ENCODE data around the gene MACROD2. TPM values are rescaled to one million over a fixed set of nuclear protein-coding genes. Genes with fewer than 3 reads are reported as not detected.

MACROD2 gene
- total and polyA plus RNA-seq, 4 donors, result 0.66 to 10.5 (median 3.3) TPM

DNA sequence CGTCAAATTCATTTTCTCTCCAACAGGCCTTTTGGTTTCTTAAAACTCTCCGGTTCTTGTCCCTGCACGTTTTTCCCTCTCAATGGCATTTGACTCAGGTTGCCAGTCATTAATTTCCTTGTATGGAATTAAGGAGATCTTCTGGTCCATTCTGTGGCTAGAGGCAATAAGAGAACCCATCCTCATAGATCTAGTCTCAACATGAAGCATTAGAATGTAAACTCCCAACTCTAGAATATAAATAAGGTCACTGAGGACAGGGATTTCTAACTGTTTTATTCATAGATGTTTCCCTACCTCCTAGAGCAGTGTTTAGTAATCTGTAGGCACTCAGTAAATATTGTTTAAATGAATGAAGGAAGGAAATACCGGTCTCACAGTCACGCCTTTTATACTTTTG, 527.3 kb downstream of the MACROD2 start:
- H3K9me3 ChIP-seq (ENCODE audit: control insufficient read depth in 4 of 4, low read length in 3 of 4), result no peaks in the 10 kb centered on the region
- no peaks in the 10 kb centered on the region for H3K36me3 ChIP-seq (ENCODE audit: control insufficient read depth in 4 of 4, insufficient read depth in 3 of 4, low read depth in 1 of 4, low read length in 3 of 4)
- H3K27ac ChIP-seq (ENCODE audit: low read depth in 1 of 2, low read length in 2 of 2), result no peak overlapping the region
- TF ChIP-seq SP1 (IDR thresholded peaks at IDR 0.05) (no peak), YY1 (IDR thresholded peaks at IDR 0.05) (no peak), HNF4G (IDR thresholded peaks at IDR 0.05) (no peak), FOXA2 (IDR thresholded peaks at IDR 0.05) (no peak), MAX (IDR thresholded peaks at IDR 0.05) (no peak), EGR1 (IDR thresholded peaks at IDR 0.05; ENCODE audit: low read depth in 2 of 2) (no peak), NR2F2 (IDR thresholded peaks at IDR 0.05) (no peak), HNF4A (conservative IDR thresholded peaks at IDR 0.05) (no peak), RXRA (IDR thresholded peaks at IDR 0.05) (no peak), GABPA (IDR thresholded peaks at IDR 0.05 in 1 of 2, conservative IDR thresholded peaks at IDR 0.05 in 1 of 2) (no peak), JUND (IDR thresholded peaks at IDR 0.05) (no peak), FOXA1 (IDR thresholded peaks at IDR 0.05) (no peak), TAF1 (conservative IDR thresholded peaks at IDR 0.05) (no peak)
- TF ChIP-seq, protein P1, sequence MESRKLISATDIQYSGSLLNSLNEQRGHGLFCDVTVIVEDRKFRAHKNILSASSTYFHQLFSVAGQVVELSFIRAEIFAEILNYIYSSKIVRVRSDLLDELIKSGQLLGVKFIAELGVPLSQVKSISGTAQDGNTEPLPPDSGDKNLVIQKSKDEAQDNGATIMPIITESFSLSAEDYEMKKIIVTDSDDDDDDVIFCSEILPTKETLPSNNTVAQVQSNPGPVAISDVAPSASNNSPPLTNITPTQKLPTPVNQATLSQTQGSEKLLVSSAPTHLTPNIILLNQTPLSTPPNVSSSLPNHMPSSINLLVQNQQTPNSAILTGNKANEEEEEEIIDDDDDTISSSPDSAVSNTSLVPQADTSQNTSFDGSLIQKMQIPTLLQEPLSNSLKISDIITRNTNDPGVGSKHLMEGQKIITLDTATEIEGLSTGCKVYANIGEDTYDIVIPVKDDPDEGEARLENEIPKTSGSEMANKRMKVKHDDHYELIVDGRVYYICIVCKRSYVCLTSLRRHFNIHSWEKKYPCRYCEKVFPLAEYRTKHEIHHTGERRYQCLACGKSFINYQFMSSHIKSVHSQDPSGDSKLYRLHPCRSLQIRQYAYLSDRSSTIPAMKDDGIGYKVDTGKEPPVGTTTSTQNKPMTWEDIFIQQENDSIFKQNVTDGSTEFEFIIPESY (IDR thresholded peaks at IDR 0.05), result no peak
- TF ChIP-seq, protein P2, sequence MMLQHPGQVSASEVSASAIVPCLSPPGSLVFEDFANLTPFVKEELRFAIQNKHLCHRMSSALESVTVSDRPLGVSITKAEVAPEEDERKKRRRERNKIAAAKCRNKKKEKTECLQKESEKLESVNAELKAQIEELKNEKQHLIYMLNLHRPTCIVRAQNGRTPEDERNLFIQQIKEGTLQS (IDR thresholded peaks at IDR 0.05), result no peak
- TF ChIP-seq, protein P3, sequence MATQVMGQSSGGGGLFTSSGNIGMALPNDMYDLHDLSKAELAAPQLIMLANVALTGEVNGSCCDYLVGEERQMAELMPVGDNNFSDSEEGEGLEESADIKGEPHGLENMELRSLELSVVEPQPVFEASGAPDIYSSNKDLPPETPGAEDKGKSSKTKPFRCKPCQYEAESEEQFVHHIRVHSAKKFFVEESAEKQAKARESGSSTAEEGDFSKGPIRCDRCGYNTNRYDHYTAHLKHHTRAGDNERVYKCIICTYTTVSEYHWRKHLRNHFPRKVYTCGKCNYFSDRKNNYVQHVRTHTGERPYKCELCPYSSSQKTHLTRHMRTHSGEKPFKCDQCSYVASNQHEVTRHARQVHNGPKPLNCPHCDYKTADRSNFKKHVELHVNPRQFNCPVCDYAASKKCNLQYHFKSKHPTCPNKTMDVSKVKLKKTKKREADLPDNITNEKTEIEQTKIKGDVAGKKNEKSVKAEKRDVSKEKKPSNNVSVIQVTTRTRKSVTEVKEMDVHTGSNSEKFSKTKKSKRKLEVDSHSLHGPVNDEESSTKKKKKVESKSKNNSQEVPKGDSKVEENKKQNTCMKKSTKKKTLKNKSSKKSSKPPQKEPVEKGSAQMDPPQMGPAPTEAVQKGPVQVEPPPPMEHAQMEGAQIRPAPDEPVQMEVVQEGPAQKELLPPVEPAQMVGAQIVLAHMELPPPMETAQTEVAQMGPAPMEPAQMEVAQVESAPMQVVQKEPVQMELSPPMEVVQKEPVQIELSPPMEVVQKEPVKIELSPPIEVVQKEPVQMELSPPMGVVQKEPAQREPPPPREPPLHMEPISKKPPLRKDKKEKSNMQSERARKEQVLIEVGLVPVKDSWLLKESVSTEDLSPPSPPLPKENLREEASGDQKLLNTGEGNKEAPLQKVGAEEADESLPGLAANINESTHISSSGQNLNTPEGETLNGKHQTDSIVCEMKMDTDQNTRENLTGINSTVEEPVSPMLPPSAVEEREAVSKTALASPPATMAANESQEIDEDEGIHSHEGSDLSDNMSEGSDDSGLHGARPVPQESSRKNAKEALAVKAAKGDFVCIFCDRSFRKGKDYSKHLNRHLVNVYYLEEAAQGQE (IDR thresholded peaks at IDR 0.05), result no peak
- TF ChIP-seq, protein P4, sequence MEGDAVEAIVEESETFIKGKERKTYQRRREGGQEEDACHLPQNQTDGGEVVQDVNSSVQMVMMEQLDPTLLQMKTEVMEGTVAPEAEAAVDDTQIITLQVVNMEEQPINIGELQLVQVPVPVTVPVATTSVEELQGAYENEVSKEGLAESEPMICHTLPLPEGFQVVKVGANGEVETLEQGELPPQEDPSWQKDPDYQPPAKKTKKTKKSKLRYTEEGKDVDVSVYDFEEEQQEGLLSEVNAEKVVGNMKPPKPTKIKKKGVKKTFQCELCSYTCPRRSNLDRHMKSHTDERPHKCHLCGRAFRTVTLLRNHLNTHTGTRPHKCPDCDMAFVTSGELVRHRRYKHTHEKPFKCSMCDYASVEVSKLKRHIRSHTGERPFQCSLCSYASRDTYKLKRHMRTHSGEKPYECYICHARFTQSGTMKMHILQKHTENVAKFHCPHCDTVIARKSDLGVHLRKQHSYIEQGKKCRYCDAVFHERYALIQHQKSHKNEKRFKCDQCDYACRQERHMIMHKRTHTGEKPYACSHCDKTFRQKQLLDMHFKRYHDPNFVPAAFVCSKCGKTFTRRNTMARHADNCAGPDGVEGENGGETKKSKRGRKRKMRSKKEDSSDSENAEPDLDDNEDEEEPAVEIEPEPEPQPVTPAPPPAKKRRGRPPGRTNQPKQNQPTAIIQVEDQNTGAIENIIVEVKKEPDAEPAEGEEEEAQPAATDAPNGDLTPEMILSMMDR (IDR thresholded peaks at IDR 0.05; ENCODE audit: low read depth, low read length, missing input control), result no peak
- H3K9ac ChIP-seq (ENCODE audit: low read depth in 1 of 2, low read length in 2 of 2), result no peak overlapping the region
- H3K4me1 ChIP-seq (ENCODE audit: control insufficient read depth in 4 of 4, insufficient read depth in 4 of 4, low read length in 3 of 4), result no peaks in the 10 kb centered on the region
- no peaks in the 10 kb centered on the region for H3K27me3 ChIP-seq (ENCODE audit: control insufficient read depth in 4 of 4, insufficient read depth in 4 of 4, low read length in 3 of 4)
- 95% methylated on average over 5 of the region's 5 CpGs for WGBS
- no peak for DNase-seq (ENCODE audit: low spot score)
- H3K4me3 ChIP-seq (ENCODE audit: low read depth in 1 of 3, low read length in 3 of 3), result no peak overlapping the region

GRCh38 chr20:14523090-14523489, 527.8 kb downstream of the MACROD2 start:
- TF ChIP-seq RAD21 (IDR thresholded peaks at IDR 0.05) (no peak), HNF4A (conservative IDR thresholded peaks at IDR 0.05) (no peak)
- WGBS, result 64% methylated on average over 4 of the region's 4 CpGs
- no peak for DNase-seq (ENCODE audit: low spot score)
- Histone ChIP-seq H3K9ac (ENCODE audit: low read depth in 1 of 2, low read length in 2 of 2) (no peak overlapping the region), H3K36me3 (ENCODE audit: control insufficient read depth in 4 of 4, insufficient read depth in 3 of 4, low read depth in 1 of 4, low read length in 3 of 4) (no peaks in the 10 kb centered on the region), H3K4me3 (ENCODE audit: low read depth in 1 of 3, low read length in 3 of 3) (no peak overlapping the region), H3K27ac (ENCODE audit: low read depth in 1 of 2, low read length in 2 of 2) (no peak overlapping the region), H3K9me3 (ENCODE audit: control insufficient read depth in 4 of 4, low read length in 3 of 4) (no peaks in the 10 kb centered on the region), H3K4me1 (ENCODE audit: control insufficient read depth in 4 of 4, insufficient read depth in 4 of 4, low read length in 3 of 4) (no peaks in the 10 kb centered on the region), H3K27me3 (ENCODE audit: control insufficient read depth in 4 of 4, insufficient read depth in 4 of 4, low read length in 3 of 4) (no peaks in the 10 kb centered on the region)

Data from liver (tissue), 9 donors.